Measurements from ENCODE around the gene SFXN5. TPM values are rescaled to one million over a fixed set of nuclear protein-coding genes. Genes with fewer than 3 reads are reported as not detected.

SFXN5 gene
- total RNA-seq, 1 donor: 17.0 TPM

- TF ChIP-seq, protein P1, sequence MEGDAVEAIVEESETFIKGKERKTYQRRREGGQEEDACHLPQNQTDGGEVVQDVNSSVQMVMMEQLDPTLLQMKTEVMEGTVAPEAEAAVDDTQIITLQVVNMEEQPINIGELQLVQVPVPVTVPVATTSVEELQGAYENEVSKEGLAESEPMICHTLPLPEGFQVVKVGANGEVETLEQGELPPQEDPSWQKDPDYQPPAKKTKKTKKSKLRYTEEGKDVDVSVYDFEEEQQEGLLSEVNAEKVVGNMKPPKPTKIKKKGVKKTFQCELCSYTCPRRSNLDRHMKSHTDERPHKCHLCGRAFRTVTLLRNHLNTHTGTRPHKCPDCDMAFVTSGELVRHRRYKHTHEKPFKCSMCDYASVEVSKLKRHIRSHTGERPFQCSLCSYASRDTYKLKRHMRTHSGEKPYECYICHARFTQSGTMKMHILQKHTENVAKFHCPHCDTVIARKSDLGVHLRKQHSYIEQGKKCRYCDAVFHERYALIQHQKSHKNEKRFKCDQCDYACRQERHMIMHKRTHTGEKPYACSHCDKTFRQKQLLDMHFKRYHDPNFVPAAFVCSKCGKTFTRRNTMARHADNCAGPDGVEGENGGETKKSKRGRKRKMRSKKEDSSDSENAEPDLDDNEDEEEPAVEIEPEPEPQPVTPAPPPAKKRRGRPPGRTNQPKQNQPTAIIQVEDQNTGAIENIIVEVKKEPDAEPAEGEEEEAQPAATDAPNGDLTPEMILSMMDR (IDR thresholded peaks at IDR 0.05; ENCODE audit: extremely low read depth, low read depth, low read length): no peak
- Histone ChIP-seq H2AFZ (ENCODE audit: low read length) (no peak overlapping the region), H3K36me3 (ENCODE audit: insufficient read depth, low read length) (no peaks in the 10 kb centered on the region), H4K20me1 (ENCODE audit: insufficient read depth, low read length) (peaks cover 5% of the 10 kb centered on the region), H3K4me1 (ENCODE audit: insufficient read depth, low read length) (no peaks in the 10 kb centered on the region), H3K27me3 (ENCODE audit: insufficient read depth, low read length) (no peaks in the 10 kb centered on the region), H3K4me2 (ENCODE audit: insufficient read depth, low read length) (no peak overlapping the region), H3K79me2 (ENCODE audit: insufficient read depth, low read length) (no peaks in the 10 kb centered on the region), H3K9me3 (ENCODE audit: low read depth, low read length) (no peaks in the 10 kb centered on the region), H3K27ac (ENCODE audit: low read depth, low read length) (no peak overlapping the region), H3K4me3 (ENCODE audit: insufficient read depth, low read length) (no peak overlapping the region)
- peak; percentile 30 for DNase-seq (ENCODE audit: insufficient read length, low spot score, missing footprints)
Measured at GRCh38 chr2:72969706-72970105, 101.8 kb downstream of the SFXN5 start.

GRCh38 chr2:72968286-72968685 is 103.2 kb downstream of the SFXN5 start:
- H3K36me3 ChIP-seq (ENCODE audit: insufficient read depth, low read length): no peaks in the 10 kb centered on the region
- peak; percentile 65 for DNase-seq (ENCODE audit: insufficient read length, low spot score, missing footprints)
- no peaks in the 10 kb centered on the region for H3K4me1 ChIP-seq (ENCODE audit: insufficient read depth, low read length)
- TF ChIP-seq, protein P1 (IDR thresholded peaks at IDR 0.05; ENCODE audit: extremely low read depth, low read depth, low read length): no peak
- no peak overlapping the region for H3K4me2 ChIP-seq (ENCODE audit: insufficient read depth, low read length)
- H3K79me2 ChIP-seq (ENCODE audit: insufficient read depth, low read length): no peaks in the 10 kb centered on the region
- H3K4me3 ChIP-seq (ENCODE audit: insufficient read depth, low read length): no peak overlapping the region
- no peaks in the 10 kb centered on the region for H3K27me3 ChIP-seq (ENCODE audit: insufficient read depth, low read length)
- H3K9me3 ChIP-seq (ENCODE audit: low read depth, low read length): no peaks in the 10 kb centered on the region
- peaks cover 3% of the 10 kb centered on the region for H4K20me1 ChIP-seq (ENCODE audit: insufficient read depth, low read length)
- H2AFZ ChIP-seq (ENCODE audit: low read length): no peak overlapping the region
- no peak overlapping the region for H3K27ac ChIP-seq (ENCODE audit: low read depth, low read length)

GRCh38 chr2:72965770-72966450 is 105.6 kb downstream of the SFXN5 start:
- no peak overlapping the region for H3K27ac ChIP-seq (ENCODE audit: low read depth, low read length)
- TF ChIP-seq, protein P1 (IDR thresholded peaks at IDR 0.05; ENCODE audit: extremely low read depth, low read depth, low read length): no peak
- no peak overlapping the region for H2AFZ ChIP-seq (ENCODE audit: low read length)
- H3K27me3 ChIP-seq (ENCODE audit: insufficient read depth, low read length): no peaks in the 10 kb centered on the region
- no peak overlapping the region for H3K4me2 ChIP-seq (ENCODE audit: insufficient read depth, low read length)
- no peaks in the 10 kb centered on the region for H4K20me1 ChIP-seq (ENCODE audit: insufficient read depth, low read length)
- H3K79me2 ChIP-seq (ENCODE audit: insufficient read depth, low read length): no peaks in the 10 kb centered on the region
- no peaks in the 10 kb centered on the region for H3K4me1 ChIP-seq (ENCODE audit: insufficient read depth, low read length)
- H3K9me3 ChIP-seq (ENCODE audit: low read depth, low read length): no peaks in the 10 kb centered on the region
- H3K4me3 ChIP-seq (ENCODE audit: insufficient read depth, low read length): no peak overlapping the region
- H3K36me3 ChIP-seq (ENCODE audit: insufficient read depth, low read length): no peaks in the 10 kb centered on the region
- no peak for DNase-seq (ENCODE audit: insufficient read length, low spot score, missing footprints)

DNA sequence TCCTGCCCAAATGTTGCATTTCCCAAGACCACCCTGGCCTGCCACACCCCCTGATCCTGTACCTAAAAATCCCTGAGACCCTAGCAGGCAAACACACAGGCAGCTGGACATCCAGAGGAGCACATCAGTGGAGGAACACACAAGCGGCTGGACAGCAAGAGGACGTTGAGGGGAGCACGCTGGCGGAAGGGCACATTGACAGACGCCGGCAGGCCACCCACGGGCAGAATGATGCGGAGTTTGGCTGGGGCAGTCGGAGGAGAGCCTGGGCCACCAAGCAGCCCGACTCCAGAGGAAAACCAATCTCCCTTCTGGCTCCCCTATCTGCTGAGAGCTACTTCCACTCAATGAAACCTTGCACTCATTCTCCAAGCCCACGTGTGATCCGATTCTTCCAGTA is 106.5 kb downstream of the SFXN5 start:
- no peak for DNase-seq (ENCODE audit: insufficient read length, low spot score, missing footprints)
- Histone ChIP-seq H3K27ac (ENCODE audit: low read depth, low read length) (no peak overlapping the region), H2AFZ (ENCODE audit: low read length) (no peak overlapping the region), H3K4me1 (ENCODE audit: insufficient read depth, low read length) (no peaks in the 10 kb centered on the region), H3K4me2 (ENCODE audit: insufficient read depth, low read length) (no peak overlapping the region), H4K20me1 (ENCODE audit: insufficient read depth, low read length) (no peaks in the 10 kb centered on the region), H3K36me3 (ENCODE audit: insufficient read depth, low read length) (no peaks in the 10 kb centered on the region), H3K9me3 (ENCODE audit: low read depth, low read length) (no peaks in the 10 kb centered on the region), H3K27me3 (ENCODE audit: insufficient read depth, low read length) (no peaks in the 10 kb centered on the region), H3K4me3 (ENCODE audit: insufficient read depth, low read length) (no peak overlapping the region), H3K79me2 (ENCODE audit: insufficient read depth, low read length) (no peaks in the 10 kb centered on the region)
- TF ChIP-seq, protein P1 (IDR thresholded peaks at IDR 0.05; ENCODE audit: extremely low read depth, low read depth, low read length): no peak
